ENCODE data around the gene RRAD.
"Not testable (repeated sequence)": the region's sequence is repeated elsewhere in the genome, so short reads cannot be mapped to it uniquely, and the experiment has no call there.

The RRAD gene

DNA sequence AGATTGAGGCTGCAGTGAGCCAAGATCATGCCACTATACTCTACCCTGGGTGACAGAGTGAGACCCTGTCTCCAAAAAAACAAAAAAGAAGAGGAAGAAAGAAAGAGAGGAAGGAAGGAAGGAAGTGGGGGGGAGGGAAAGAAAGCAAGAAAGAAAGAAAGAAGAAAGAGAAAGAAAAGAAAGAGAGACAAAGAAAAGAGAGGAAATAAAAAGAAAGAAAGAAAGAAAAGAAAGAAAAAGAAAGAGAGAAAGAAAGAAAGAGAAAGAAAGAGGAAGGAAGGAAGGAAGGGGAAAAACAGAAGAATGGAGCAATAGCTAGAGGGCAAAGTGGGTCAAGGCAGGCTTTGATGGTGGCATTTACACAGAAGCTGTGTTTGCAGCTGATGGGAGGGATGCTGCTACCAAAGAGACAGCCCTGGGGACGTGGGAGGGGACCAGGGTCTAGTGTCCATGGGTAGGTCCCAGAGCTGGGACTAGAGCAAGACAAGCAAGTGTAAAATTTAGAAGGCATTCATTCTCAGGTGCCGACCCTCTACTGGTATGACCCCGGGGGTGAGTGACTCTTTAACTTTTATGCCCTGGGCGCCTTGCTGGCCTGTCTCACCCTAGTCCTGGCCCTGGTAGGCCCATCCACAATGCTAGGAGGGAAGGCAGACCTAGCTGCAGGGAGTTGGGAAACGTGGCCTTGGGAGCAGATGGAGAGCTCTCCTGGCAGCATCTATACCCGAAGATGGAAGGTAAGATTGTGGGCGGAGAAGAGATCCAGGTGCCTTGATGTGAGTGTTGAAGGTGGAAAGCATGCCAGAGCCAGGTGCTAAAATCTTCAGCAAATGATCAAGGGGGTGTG lies 33.7 kb upstream of the RRAD start:
- Histone ChIP-seq H3K36me3 (replicated peaks) (no peaks in the 10 kb centered on the region), H3K4me3 (ENCODE audit: low read depth, low read length) (no peak overlapping the region), H3K27ac (no peak overlapping the region), H3K27me3 (replicated peaks) (no peaks in the 10 kb centered on the region)
- in situ Hi-C loops (cut with HindIII; ENCODE audit: low pct_ligation_motif_present, low sequenced_read_pairs), result no loop called here
- TF ChIP-seq CTCF (IDR thresholded peaks at IDR 0.05; ENCODE audit: low read depth, low read length, missing control alignments), result no peak
- no peak for DNase-seq

DNA sequence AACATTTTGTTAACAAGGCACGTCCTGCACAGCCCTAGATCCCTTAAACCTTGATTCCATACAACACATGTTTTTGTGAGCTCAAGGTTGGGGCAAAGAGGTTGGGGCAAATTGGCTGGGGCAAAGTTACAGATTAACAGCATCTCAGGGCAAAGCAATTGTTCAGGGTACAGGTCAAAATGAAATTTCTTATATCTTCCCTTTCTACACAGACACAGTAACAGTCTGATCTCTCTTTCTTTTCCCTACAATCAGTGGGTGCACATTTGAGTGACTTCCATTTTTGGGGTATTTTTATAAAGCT lies 30.8 kb upstream of the RRAD start:
- DNase-seq; H3K36me3 ChIP-seq (replicated peaks); H3K27me3 ChIP-seq (replicated peaks); H3K27ac ChIP-seq; in situ Hi-C loops (cut with HindIII; ENCODE audit: low pct_ligation_motif_present, low sequenced_read_pairs); H3K4me3 ChIP-seq (ENCODE audit: low read depth, low read length): not testable (repeated sequence)

- H3K27ac ChIP-seq; DNase-seq; in situ Hi-C loops (cut with HindIII; ENCODE audit: low pct_ligation_motif_present, low sequenced_read_pairs): not testable (repeated sequence)
These were observed 30.2 kb upstream of the RRAD start for GRCh38 chr16:66955363-66956153.

DNA sequence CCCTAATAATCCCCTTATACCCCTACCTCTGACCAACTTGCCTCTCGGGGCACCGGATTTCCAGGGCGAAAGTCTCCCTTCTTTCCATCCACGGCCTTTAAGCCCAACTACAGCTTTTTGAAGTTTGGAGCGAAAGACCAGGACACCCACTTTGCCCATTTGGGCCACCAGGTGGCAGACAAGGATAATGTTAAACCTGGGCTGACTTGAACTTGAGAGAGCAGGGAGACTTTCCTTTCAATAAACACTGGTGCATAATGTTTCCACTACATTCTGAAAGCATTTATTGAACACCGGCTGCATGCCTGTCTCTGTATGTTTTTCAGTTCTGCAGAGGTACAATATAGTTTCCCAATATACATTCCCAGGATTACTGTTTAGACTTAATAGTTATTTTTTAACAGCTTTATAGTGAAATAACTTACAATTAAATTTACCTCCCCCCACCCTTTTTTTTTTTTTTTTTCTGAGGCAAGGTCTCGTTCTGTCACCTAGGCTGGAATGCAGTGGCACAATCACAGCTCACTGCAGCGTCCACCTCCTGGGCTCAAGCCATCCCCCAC lies 28.8 kb upstream of the RRAD start:
- peak; percentile 90 for TF ChIP-seq CTCF (IDR thresholded peaks at IDR 0.05; ENCODE audit: low read depth, low read length, missing control alignments)
- no peak overlapping the region for H3K27ac ChIP-seq
- no peak overlapping the region for H3K4me3 ChIP-seq (ENCODE audit: low read depth, low read length)
- in situ Hi-C loops (cut with HindIII; ENCODE audit: low pct_ligation_motif_present, low sequenced_read_pairs), result no loop called here
- peaks cover 2% of the 10 kb centered on the region for H3K27me3 ChIP-seq (replicated peaks)
- peak; percentile 69 for DNase-seq
- H3K36me3 ChIP-seq (replicated peaks), result no peaks in the 10 kb centered on the region

More at GRCh38 chr16:66955363-66956153, 30.2 kb upstream of the RRAD start:
- not testable (repeated sequence) for H3K36me3 ChIP-seq (replicated peaks); H3K27me3 ChIP-seq (replicated peaks); H3K4me3 ChIP-seq (ENCODE audit: low read depth, low read length)

- TF ChIP-seq CTCF (IDR thresholded peaks at IDR 0.05; ENCODE audit: low read depth, low read length, missing control alignments), result no peak
- no peaks in the 10 kb centered on the region for H3K36me3 ChIP-seq (replicated peaks)
- no peak for DNase-seq
- no peak overlapping the region for H3K4me3 ChIP-seq (ENCODE audit: low read depth, low read length)
- in situ Hi-C loops (cut with HindIII; ENCODE audit: low pct_ligation_motif_present, low sequenced_read_pairs), result no loop called here
- H3K27me3 ChIP-seq (replicated peaks), result peaks cover 4% of the 10 kb centered on the region
- H3K27ac ChIP-seq, result no peak overlapping the region
These were observed 28.2 kb upstream of the RRAD start for GRCh38 chr16:66953462-66954096.

GRCh38 chr16:66952430-66953110 lies 27.2 kb upstream of the RRAD start:
- Histone ChIP-seq H3K27ac (no peak overlapping the region), H3K27me3 (replicated peaks) (peaks cover 9% of the 10 kb centered on the region), H3K4me3 (ENCODE audit: low read depth, low read length) (no peak overlapping the region), H3K36me3 (replicated peaks) (no peaks in the 10 kb centered on the region)
- no peak for DNase-seq
- in situ Hi-C loops (cut with HindIII; ENCODE audit: low pct_ligation_motif_present, low sequenced_read_pairs), result no loop called here
- no peak for TF ChIP-seq CTCF (IDR thresholded peaks at IDR 0.05; ENCODE audit: low read depth, low read length, missing control alignments)
